ENCODE results near the gene GSTM4. TPM values are rescaled to one million over a fixed set of nuclear protein-coding genes. Genes with fewer than 3 reads are reported as not detected.

GSTM4 gene
- total RNA-seq (64.5 and 99.9 TPM in 2 replicates), polyA plus RNA-seq (97.4 and 116 TPM in 2 replicates)

DNA sequence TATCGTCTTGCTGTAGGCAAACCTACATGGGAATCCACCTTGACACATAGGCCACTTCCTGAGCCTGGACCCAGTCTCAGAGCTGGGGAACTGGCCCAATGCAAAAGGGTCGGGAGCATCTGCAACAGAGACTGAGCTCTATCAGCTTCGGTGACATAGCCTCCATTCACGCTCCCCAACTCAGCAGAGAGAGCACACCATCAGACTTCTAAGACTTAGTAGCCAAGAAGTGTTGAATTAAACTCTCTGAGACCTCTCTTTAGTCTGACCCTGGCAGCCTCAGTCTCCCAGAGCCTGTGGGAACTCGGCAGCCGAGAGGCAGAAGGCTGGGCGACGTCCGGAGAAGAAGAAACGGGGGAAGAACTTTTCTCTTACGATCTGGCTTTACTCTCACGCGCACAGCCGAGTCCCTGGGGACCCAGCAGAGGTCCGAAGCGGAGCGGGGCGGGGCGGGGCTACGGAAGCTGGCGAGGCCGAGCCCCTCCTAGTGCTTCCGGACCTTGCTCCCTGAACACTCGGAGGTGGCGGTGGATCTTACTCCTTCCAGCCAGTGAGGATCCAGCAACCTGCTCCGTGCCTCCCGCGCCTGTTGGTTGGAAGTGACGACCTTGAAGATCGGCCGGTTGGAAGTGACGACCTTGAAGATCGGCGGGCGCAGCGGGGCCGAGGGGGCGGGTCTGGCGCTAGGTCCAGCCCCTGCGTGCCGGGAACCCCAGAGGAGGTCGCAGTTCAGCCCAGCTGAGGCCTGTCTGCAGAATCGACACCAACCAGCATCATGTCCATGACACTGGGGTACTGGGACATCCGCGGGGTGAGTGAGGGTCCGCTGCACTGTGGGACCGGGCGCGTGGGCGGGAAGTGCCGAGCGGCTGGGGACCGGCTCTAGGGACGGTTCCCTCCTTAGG, at the start of gene GSTM4:
TSS of gene GSTM4 (plus strand) at position 485 of the 905 bp plus-strand sequence. CDS start at position 776, 291 bp downstream.
- Histone ChIP-seq H3K4me2 (peak within 1 kb of the TSS; percentile 79), H3K27me3 (no peaks in the 10 kb centered on the region), H3K4me3 (peak within 1 kb of the TSS; percentile 63), H2AFZ (peak within 1 kb of the TSS; percentile 75), H3K36me3 (replicated peaks; ENCODE audit: insufficient read depth, low read depth) (no peaks in the 10 kb centered on the region), H4K20me1 (ENCODE audit: insufficient read depth, poor library complexity, severe bottlenecking) (no peaks in the 10 kb centered on the region), H3K79me2 (peaks cover 6% of the 10 kb centered on the region), H3K27ac (peak within 1 kb of the TSS; percentile 95), H3K9me2 (replicated peaks; ENCODE audit: insufficient read depth) (no peaks in the 10 kb centered on the region), H3K9me3 (ENCODE audit: low read depth) (no peaks in the 10 kb centered on the region), H3K4me1 (ENCODE audit: insufficient read depth) (peaks cover 9% of the 10 kb centered on the region)
- TF ChIP-seq, protein P1, sequence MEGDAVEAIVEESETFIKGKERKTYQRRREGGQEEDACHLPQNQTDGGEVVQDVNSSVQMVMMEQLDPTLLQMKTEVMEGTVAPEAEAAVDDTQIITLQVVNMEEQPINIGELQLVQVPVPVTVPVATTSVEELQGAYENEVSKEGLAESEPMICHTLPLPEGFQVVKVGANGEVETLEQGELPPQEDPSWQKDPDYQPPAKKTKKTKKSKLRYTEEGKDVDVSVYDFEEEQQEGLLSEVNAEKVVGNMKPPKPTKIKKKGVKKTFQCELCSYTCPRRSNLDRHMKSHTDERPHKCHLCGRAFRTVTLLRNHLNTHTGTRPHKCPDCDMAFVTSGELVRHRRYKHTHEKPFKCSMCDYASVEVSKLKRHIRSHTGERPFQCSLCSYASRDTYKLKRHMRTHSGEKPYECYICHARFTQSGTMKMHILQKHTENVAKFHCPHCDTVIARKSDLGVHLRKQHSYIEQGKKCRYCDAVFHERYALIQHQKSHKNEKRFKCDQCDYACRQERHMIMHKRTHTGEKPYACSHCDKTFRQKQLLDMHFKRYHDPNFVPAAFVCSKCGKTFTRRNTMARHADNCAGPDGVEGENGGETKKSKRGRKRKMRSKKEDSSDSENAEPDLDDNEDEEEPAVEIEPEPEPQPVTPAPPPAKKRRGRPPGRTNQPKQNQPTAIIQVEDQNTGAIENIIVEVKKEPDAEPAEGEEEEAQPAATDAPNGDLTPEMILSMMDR (IDR thresholded peaks at IDR 0.05; ENCODE audit: poor library complexity), result no peak
- TF ChIP-seq EZH2phosphoT487 (IDR thresholded peaks at IDR 0.05; ENCODE audit: low read depth, severe bottlenecking, unreplicated experiment) (no peak), EZH2 (IDR thresholded peaks at IDR 0.05; ENCODE audit: borderline replicate concordance) (no peak)
- DNase-seq (ENCODE audit: low spot score), result peak; percentile 94
- WGBS (ENCODE audit: low lambda C conversion rate, missing lambda C conversion rate), result 3% methylated on average over 51 of the region's 54 CpGs

DNA sequence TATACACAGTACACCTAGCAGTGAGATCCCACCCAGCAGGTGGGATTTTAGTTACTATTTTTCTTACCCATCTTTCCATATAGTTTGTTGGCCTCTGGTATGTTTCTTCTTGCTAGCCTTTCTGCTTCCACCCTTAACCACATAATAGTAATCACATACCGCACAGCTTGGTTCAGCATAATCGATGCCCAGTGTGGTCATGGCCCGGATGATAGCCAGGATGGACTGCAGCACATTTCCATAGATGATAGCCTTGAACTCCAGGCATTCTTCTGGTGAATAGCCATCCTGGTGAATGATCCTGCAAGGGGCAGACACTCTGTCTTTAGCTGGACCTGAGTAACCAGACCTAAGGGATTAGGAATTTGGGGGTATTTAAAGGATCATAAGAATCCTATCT, 46.0 kb upstream of the GSTM4 start:
- no peak for DNase-seq (ENCODE audit: low spot score)
- no peaks in the 10 kb centered on the region for H3K27me3 ChIP-seq
- no peak overlapping the region for H2AFZ ChIP-seq
- TF ChIP-seq EZH2phosphoT487 (IDR thresholded peaks at IDR 0.05; ENCODE audit: low read depth, severe bottlenecking, unreplicated experiment), result no peak
- TF ChIP-seq EZH2 (IDR thresholded peaks at IDR 0.05; ENCODE audit: borderline replicate concordance), result no peak
- TF ChIP-seq, protein P1 (IDR thresholded peaks at IDR 0.05; ENCODE audit: poor library complexity), result no peak
- H3K9me3 ChIP-seq (ENCODE audit: low read depth), result no peaks in the 10 kb centered on the region
- no peaks in the 10 kb centered on the region for H3K4me1 ChIP-seq (ENCODE audit: insufficient read depth)
- WGBS (ENCODE audit: low lambda C conversion rate, missing lambda C conversion rate), result 99% methylated on average over 3 of the region's 3 CpGs
- no peak overlapping the region for H3K27ac ChIP-seq
- no peak overlapping the region for H3K4me3 ChIP-seq
- no peak overlapping the region for H3K4me2 ChIP-seq
- no peaks in the 10 kb centered on the region for H3K79me2 ChIP-seq
- H3K36me3 ChIP-seq (replicated peaks; ENCODE audit: insufficient read depth, low read depth), result no peaks in the 10 kb centered on the region
- no peaks in the 10 kb centered on the region for H4K20me1 ChIP-seq (ENCODE audit: insufficient read depth, poor library complexity, severe bottlenecking)
- no peaks in the 10 kb centered on the region for H3K9me2 ChIP-seq (replicated peaks; ENCODE audit: insufficient read depth)

DNA sequence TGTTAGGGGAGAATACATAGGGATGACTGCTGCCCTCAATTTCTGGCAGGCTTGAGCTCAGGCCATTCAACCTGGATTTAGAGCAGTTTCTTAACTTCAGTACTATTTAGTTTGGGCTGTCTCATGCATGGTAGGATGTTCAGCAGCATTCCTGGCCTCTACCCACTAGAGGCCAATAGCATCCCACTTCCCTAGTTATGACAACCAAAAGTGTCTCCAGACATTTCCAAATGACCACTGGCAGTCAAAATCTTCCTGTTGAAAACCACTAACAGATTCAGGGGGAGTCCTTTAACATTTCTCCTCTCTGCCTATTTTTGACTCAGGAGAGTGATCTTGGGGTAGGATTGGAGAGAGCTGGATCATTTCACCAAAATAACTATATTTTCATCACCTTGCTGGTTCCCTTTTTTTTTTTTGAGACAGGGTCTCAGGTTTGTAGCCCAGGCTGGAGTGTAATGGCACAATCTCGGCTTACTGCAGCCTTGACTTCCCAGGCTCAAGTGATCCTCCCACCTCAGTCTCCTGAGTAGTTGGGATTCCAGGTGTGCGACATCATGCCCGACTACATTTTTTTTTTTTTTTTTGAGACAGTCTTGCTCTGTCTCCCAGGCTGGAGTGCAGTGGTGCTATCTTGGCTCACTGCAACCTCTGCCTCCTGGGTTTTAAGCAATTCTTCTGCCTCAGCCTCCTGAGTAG, 45.1 kb upstream of the GSTM4 start:
- no peak for TF ChIP-seq EZH2phosphoT487 (IDR thresholded peaks at IDR 0.05; ENCODE audit: low read depth, severe bottlenecking, unreplicated experiment)
- TF ChIP-seq, protein P1 (IDR thresholded peaks at IDR 0.05; ENCODE audit: poor library complexity), result no peak
- no peak for TF ChIP-seq EZH2 (IDR thresholded peaks at IDR 0.05; ENCODE audit: borderline replicate concordance)
- H3K27ac ChIP-seq, result no peak overlapping the region

More for the DNA sequence above, 45.1 kb upstream of the GSTM4 start:
- 40% methylated on average over 3 of the region's 3 CpGs for WGBS (ENCODE audit: low lambda C conversion rate, missing lambda C conversion rate)
- Histone ChIP-seq H3K4me2 (no peak overlapping the region), H3K4me1 (ENCODE audit: insufficient read depth) (no peaks in the 10 kb centered on the region), H3K79me2 (no peaks in the 10 kb centered on the region), H3K4me3 (no peak overlapping the region), H3K9me2 (replicated peaks; ENCODE audit: insufficient read depth) (no peaks in the 10 kb centered on the region), H3K9me3 (ENCODE audit: low read depth) (no peaks in the 10 kb centered on the region), H3K36me3 (replicated peaks; ENCODE audit: insufficient read depth, low read depth) (no peaks in the 10 kb centered on the region), H2AFZ (no peak overlapping the region), H3K27me3 (no peaks in the 10 kb centered on the region), H4K20me1 (ENCODE audit: insufficient read depth, poor library complexity, severe bottlenecking) (no peaks in the 10 kb centered on the region)
- DNase-seq (ENCODE audit: low spot score), result no peak

Data from hepatocyte (in vitro differentiated cells).